HG02759 (cell line): ENCODE results near the gene ATP6V1G1.

ENCODE experiments used
- ATAC-seq: cut with Tn5 transposase; IDR thresholded peaks from one replicate; pipeline ENCODE4 v1.9.1; 2021; ENCODE audit warnings: mild to moderate bottlenecking, moderate library complexity; ENCODE audit not compliant: unreplicated experiment

Gene ATP6V1G1, protein sequence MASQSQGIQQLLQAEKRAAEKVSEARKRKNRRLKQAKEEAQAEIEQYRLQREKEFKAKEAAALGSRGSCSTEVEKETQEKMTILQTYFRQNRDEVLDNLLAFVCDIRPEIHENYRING

DNA sequence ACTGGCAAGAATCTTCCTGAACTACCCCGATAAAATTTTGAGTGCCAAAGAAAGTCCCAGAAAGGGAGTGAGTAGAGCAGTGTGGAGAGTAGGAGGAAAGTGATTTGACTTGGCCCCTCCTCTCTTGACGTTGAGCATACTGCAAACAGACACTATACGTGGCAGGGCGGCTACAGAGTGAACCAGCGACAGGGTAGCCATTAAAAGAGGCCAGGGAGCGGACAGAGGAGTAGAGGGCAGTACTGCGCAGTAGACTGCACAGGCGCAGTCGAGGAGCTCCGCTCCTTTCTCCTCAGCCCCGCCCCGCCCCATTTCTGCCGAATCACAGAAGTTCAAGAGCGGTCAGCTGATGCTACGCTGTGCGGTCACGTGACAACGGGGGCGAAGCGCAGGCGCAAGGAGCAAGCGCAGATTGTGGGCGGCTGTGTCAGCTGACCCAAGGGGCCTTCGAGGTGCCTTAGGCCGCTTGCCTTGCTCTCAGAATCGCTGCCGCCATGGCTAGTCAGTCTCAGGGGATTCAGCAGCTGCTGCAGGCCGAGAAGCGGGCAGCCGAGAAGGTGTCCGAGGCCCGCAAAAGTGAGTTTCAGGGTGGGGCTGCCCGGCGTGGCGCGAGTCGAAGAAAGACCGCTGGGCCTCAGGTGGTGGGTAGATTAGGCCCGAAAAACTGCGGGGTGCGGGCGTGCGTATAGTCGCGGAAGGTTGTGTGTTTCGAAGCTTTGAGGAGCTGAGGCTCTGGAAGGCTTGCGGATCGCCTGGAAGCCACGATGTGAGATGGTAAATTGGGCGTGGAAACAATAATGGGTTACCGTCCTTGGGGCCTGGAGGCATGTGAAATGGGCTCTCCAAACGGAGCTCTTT lies at the start of gene ATP6V1G1:
ATP6V1G1 (plus strand) TSS at position 425 of the 858 bp plus-strand sequence; CDS start at position 495, 70 bp downstream.
- peak; percentile 95 for ATAC-seq

DNA sequence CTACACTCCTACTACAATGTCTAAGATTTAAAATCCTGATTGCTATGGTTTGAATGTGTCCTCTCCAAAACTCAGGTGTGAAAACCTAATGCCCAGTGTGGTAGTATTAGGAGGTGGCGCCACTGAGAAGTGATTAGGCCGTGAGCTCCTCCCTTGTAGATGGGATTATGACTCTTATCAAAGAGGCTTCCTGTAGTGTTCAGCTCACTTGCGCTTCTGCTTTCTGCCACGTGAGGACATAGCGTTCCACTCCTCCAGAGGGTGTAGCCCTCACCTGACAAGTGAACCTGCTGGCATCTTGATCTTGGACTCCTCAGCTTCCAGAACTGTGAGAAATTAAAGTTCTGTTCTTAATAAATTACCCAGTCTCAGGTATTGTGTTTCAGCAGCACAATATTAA lies 49.3 kb upstream of the ATP6V1G1 start:
- no peak for ATAC-seq

DNA sequence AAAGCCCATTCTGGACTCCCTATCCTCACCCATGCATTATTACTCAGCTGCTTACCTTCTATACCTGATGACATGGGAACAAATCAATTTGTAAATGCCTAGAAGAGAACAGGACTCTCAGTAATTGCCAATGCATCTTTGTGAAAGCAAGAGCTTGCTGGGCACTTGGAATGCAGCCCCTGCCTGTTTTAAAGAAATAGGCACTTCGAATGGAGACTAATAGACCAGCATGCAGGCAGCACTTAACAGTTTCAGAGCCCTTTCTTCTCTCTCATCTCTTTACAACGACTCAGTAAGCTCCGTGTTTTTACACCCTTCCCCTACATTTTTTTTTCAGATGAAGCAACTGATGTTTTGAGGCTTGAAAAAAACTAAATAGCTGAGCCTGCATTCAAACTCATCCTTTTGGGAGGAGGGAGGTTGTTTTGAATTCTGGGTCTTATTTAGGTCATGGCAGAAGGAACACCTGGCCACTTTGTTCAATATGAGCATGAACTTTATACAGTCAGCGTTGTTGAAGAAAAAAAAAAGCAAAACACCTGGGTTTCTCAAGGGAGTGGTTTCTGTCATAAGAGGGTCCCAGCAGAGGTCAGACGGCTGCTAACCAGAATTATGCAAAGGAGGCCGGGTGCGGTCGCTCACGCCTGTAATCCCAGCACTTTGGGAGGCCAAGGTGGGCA lies 47.7 kb upstream of the ATP6V1G1 start:
- ATAC-seq = no peak

DNA sequence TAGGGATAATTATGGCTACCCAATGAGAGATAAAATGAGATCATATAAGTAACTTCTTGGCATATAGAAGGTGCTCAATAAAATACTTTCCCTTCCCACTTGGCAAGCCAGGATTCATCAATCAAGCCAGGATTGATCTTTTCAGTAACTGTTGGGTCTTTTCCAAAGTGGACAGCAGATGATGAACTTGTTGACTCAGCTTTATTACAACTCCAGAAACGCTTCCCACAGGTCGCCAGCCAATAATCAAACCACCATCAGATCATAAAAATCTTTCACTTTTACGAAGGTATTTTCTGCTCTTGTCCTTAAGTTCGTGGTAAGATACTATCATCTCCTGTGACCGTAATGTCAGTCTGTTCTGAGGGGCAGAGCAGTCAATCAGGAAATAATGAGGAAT lies 42.5 kb upstream of the ATP6V1G1 start:
- ATAC-seq = no peak

- no peak for ATAC-seq
Observed at GRCh38 chr9:114546851-114547250, 40.7 kb upstream of the ATP6V1G1 start.

DNA sequence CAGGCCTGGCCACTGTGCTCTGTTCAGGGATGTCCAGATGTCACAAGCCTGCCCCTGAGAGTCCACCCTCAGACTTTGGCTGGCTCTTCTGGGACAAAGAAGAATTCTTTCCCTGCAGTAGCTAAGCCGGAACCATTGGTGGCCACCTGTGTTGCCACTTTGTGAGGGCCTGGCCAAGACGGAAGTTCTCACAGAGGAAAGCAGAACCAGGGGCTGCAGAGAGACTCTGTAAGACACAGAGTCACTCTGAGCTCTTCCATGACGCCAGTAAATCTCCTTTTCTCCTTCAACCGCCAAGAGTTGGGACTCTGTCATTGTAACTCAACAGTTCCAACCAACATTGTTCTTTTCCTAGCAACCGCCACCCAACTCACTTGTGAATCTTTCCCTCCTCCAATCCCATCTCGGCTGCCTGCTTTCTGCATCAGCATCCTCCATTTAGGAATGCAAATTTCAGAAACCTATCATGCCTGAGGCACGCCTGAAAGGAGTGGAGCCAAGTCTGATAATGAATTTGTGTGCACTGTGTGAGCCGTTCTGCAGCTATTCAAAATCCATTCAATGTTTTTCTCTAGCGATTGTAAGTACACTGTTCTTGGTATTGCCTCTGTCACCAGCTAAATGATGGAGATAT lies 37.8 kb upstream of the ATP6V1G1 start:
- ATAC-seq = no peak

DNA sequence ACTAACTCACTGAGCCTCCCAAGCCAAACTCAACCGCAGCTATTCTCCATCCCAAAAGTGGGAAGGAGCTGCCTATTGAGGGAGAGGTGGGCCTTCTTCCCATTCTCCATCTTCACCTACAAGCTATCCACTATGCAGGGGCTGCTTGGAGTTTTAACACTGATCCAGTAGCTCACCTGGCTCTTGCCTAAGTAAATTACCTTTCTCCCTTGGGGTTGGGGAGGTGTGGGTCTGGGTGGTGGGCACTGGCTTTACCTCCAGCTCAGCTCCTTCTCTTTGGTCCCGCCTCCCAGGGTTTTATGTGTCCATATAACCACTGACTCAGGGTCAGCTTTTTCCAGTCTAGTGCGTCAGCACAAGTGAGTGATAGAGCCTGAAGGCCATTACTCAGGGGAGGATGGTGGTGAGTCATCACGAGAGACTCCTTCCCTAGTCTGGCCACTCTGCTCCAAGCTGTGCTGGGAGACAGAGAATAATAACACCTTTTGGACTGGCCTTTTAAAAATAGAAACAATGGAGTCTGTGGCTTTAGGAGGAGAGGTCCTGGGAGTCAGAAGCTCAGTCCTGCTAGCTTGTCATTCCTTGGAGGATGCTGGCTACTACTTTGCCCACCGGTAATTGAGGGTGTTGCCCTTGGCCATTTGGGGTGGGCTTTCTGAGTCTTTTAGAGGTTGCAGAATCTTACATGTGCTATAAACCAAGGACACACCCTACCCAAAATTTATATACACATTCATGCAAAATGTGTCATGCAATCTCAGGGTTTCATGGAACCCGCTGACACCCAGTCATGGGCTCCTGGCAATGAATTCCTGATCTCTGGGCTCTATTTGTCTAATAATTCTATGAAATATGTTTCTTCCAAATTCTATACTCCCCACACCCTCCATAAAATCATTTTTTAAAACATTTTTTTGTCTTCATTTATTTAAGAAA lies 35.6 kb upstream of the ATP6V1G1 start:
- no peak for ATAC-seq

GRCh38 chr9:114552706-114553105 lies 34.9 kb upstream of the ATP6V1G1 start:
- no peak for ATAC-seq

GRCh38 chr9:114553202-114553601 lies 34.4 kb upstream of the ATP6V1G1 start:
- ATAC-seq = no peak

DNA sequence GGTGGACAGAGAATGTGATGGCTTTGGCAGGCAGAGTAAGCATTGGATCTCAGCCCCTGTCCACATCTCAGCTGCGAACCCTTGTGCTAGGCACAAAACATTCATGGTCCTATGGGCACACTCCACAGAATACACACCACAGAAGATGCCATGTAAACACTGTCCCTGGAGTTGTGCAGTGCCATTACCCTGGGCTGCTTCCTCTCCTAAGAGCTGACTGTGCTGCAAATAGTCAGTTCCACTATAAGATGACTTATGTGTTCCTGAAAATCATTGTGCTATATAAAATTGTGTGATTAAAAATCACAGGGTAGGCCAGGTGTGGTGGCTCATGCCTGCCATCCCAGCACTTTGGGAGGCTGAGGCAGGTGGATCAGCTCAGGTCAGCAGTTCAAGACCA lies 31.9 kb upstream of the ATP6V1G1 start:
- ATAC-seq = no peak

DNA sequence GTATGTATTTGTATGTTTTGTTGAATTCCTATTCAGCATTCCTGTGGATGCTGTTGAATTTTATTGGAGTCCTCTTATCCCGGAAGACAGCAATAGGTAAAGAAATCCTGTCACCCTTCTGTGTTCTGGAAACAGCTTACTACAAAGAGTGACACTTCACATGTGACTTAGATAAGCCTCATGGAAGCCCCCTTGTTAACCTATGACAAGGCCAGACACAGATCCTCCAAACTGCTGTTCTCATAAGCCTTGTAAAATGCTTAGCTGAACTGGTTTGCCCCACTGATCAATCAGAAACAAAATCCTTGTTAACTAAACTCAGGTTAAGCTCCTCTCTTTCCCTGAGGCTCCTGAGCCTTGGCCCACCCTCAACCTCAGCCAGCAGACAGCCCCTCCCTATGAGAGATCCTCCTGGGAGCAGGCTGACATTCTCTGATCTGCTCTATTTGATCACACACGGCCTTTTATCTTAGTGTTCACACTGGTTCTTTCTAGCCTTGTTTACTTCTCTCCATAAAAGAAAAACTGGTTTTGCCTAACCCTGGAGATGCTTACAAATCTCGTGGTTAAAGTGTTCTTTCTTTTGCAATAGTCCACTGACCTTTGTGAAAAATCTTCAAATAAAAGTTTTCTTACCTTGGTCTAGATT lies 29.4 kb upstream of the ATP6V1G1 start:
- no peak for ATAC-seq

- no peak for ATAC-seq
Observed at GRCh38 chr9:114559830-114560513, 27.6 kb upstream of the ATP6V1G1 start.

- no peak for ATAC-seq
Observed at GRCh38 chr9:114560956-114561355, 26.6 kb upstream of the ATP6V1G1 start.

GRCh38 chr9:114561771-114562170 lies 25.8 kb upstream of the ATP6V1G1 start:
- no peak for ATAC-seq

- no peak for ATAC-seq
Observed at GRCh38 chr9:114565204-114565603, 22.4 kb upstream of the ATP6V1G1 start.

DNA sequence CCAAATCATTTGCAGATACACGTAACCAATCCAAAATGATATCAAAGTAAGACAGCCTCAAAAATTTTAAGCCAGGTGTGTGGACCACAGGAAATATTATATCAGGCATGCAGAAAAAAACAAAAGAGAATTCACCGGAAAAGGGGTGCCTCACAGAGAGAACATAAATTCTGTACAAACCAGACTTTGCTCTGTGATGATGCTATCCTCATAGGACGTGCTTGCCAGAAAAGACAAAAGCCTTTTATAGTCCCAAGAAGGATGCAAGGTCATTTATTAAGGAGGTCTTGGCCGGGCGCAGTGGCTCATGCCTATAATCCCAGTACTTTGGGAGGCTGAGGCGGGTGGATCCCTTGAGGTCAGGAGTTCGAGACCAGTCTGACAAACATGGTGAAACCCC lies 16.8 kb upstream of the ATP6V1G1 start:
- no peak for ATAC-seq

DNA sequence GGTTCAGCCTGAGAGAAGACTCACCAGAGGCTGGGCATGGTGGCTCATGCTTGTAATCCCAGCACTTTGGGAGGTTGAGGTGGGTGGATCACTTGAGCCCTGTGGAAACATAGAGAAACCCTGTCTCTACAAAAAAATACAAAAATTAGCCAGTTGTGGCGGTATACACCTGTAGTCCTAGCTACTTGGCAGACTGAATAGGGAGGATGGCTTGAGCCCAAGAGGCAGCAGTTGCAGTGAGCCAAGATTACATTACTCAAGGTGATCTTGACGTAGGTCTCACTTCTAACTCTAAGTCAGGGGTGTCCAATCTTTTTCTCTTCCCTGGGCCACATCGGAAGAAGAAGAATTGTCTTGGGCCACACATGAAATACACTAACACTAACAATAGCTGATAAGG lies 16.2 kb upstream of the ATP6V1G1 start:
- no peak for ATAC-seq

- no peak for ATAC-seq
Observed at GRCh38 chr9:114572199-114572598, 15.4 kb upstream of the ATP6V1G1 start.

DNA sequence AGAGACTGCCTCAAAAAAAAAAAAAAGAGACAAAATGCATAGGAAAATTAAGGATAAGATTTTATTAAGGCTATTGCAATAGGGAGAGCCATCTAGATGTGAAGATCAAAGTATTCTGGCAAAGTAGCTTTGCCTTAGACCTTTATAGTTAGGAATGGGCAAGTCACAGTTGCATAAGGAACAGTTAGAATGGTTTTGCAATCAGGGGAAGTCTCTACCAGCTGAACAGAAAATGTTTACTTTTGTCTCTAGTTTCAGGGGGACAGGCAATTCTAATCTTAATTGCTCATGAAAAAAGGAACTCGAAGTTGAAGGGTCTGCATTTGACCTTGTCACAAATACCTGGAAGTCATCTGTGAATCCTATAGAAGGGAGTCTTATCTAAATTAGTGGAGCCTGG lies 13.1 kb upstream of the ATP6V1G1 start:
- no peak for ATAC-seq
